DMS79 (cell line): ENCODE results near the gene PLK1.
"Not testable (repeated sequence)": the region's sequence is repeated elsewhere in the genome, so short reads cannot be mapped to it uniquely, and the experiment has no call there.

Experiments
- DNase-seq: peaks from one replicate; lab custom pipeline; 2025; lab: John Stamatoyannopoulos, UW

The PLK1 gene

DNA sequence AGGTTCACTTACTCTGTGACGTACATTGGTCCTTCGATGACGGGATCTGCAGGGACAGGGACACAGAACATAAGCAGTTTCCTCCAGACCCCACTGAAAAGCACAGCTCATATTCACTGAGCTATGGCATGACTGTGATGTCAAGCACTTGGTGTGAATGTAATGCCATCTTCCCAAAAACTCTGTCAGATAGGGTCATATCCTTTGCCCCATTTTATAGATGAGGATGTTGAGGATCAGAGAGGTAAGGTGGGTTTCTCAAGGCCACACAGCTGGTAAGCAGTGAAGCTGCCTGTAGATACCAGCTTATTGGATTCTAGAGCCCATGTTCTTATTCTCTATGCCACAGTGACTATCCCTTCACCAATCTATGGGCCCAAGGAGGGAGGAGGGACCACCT lies 31.8 kb downstream of the PLK1 start:
- no peak for DNase-seq

DNA sequence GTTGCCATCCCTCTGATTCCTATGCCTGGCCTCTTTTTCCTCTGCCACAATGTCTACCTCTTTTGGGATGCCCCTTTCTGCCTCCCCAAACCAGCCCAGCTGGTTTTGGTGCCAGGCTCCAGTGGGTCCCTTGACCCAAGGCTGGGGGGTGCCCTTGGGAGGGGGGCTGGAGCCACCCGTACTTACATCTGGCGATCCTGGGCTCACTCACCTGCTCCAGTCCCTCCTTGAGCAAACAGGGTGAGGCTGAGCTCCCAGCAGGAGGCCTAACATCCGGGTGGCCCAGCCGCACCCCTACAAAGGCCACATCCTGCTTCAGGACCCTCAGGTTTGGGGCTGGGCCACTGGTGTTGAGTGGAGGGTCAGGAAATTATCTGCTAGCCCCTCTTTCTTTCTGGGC lies 33.1 kb downstream of the PLK1 start:
- DNase-seq: no peak

DNA sequence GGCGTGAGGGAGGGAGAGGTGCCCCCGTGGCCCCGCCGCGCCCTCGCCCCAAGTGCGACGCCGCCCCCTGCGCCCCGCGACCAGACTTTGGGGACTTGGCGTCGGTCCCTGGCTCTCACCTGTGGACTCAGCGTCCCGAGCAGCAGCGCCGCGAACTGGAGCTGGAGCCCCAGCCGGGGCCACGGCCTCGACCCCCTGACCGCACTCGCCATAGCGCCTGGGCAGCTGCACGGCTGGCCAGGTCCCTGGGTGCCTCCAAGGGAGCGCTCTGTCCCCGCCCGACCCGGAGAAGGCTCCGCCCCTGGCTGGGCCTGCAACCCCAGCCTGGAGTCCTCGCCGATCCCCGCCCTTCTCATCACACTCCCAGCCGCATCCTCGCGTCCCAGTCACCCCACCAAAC lies 34.3 kb downstream of the PLK1 start, which contains the start of gene ERN2:
Gene ERN2 (minus strand): TSS at position 247 of the 400 bp plus-strand sequence. CDS start 35 bp downstream, at position 212.
- DNase-seq: no peak

DNA sequence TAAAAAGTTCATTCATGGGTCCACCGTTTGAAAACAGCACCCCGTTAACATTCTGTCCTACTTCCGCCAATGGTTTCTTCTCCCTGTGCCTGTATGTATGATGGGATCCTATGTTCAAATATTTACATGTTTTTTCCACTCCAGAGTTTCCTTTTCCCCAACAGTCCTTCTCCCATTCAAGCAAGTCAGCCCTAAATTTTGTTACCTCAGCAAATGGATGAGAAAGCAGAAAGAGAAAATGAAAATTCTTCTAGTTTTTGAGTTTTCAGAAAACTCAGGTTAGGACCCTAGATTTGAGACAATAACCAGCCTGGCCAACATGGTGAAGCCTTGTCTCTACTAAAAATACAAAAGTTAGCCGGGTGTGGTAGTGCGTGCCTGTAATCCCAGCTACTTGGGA lies 37.8 kb downstream of the PLK1 start:
- DNase-seq: no peak

DNA sequence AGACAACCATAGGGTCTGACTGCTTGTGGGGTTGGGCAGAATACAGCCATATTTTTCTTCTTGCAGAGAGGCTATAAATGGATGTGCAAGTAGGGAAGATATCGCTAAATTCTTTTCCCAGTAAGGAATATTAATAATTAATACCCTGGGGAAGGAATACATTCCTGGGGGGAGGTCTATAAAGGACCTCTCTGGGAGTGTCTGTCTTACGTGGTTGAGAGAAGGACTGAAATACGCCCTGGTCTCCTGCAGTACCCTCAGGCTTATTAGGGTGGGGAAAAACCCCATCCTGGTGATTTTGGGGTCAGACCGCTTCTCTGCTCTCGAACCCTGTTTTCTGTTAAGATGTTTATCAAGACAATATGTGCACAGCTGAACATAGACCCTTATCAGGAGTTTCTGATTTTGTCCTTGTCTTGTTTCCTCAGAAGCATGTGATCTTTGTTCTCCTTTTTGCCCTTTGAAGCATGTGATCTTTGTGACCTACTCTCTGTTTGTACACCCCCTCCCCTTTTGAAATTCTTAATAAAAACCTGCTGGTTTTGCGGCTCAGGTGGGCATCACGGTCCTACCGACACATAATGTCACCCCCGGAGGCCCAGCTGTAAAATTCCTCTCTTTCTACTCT lies 44.0 kb downstream of the PLK1 start:
- DNase-seq: not testable (repeated sequence)

DNA sequence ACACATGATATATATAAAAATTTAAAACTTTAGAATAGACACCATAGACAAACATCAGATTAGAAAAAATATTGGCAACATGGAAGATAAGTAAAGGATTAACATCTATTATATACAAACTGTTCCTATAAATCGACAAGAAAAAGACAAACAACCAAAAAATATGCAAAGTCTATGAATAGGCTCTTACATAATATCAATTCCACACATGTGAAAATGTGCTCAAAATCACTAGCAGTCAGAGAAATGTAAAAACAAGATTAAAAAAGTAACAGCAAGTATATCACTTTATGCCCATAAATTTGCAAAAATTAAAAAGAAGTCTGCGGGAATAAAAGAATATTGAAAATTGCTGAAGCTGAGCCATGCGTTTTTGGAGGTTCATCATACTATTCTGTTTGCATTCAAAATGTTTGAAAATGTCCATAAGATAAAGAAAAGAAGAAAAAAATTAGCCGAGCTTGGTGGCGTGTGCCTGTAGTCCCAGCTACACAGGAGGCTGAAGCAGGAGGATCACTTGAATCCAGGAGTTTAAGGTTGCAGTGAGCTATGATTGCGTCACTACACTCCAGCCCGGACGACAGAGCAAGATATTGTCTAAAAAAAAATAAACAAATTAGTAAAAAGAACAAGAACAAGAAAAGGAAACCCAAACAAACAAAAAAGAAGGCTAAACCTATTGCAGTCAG lies 45.6 kb downstream of the PLK1 start:
- DNase-seq: no peak

DNA sequence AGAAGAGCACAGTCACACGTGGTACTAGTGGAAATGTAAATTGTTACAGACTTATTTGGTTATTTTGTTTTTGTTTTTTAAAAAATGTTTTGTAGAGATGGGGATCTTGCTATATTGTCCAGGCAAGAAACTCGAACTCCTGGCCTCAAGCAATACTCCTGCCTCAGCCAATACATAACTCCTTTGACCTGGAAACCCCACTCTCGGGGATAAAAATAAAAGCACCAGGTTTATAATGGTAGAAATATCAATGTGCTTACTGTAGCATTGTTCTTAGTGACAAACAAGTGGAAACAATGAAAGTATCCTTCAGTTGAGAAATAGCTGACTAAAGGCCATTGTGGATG lies 46.1 kb downstream of the PLK1 start:
- DNase-seq: no peak

DNA sequence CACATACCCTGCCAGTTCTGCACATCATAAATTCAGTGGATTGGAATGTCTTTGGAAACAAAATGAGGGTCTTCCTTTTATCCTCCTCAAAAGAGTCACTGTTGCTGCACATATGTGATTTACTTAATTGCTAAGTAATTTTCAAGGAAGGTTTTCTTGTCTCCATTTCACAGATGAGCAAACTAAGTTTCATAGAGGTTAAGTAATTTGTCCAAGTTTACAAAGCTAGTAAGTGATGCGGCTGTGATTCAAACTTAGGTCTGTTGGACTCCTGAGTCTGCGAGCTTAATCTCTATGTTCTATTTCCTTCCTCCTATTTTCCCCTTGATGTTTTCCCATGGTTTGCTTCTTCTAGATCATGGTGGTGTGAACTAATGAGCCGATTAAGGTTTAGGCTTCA lies 48.0 kb downstream of the PLK1 start:
- no peak for DNase-seq

DNA sequence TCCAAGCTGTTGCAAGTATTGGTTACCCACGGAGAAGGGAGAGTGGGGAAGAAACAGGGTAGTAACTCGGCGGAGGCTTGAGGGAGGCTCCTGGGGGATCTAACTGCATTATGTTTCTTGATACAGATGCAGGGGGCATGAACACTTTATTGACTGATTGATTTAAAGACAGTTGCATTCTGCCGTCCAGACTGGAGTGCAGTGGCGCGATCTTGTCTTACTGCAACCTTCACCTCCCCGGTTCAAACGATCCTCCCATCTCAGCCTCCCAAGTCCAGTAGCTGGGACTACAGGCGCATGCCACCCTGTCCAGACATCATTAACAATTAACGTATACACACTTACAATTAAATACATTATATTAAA lies 49.4 kb downstream of the PLK1 start:
- DNase-seq: no peak

DNA sequence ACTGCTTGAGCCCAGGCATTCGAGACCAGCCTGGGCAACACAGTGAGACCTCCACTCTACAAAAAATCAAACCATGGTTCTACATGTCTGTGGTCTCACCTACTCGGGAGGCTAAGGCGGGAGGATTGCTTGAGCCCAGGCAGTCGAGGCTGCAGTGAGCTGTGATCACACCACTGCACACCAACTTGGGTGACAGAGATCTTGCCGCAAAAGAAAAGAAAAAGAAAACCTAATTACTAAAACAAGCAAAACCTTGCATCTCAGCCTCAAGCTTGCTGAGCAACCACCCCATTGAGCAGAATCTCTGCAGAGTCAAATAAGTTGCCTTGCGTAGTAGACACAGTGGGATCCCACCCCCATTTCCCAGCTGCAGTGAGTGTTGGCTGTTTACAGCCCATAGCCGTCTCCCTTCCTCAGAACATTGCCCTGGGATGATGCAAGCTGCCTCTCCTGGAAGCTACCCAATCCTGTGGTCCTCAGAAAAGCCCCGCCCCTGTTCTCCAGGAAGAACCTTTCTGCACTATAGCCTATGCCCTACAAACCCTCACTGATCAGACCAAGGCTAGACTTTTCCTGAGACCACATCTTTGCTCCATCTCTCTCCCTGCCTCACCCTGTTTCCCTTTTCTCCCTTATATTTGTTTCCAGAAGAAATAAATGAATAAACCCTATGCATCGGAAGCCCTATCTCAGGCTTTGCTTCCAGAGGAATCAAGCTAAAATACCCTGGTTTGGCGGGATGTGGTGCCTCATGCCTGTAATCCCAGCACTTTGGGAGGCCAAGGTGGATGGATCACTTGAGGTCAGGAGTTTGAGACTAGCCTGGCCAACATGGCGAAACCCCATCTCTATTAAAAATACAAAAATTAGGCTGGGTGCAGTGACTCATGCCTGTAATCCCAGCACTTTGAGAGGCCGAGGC lies 51.1 kb downstream of the PLK1 start:
- no peak for DNase-seq

DNA sequence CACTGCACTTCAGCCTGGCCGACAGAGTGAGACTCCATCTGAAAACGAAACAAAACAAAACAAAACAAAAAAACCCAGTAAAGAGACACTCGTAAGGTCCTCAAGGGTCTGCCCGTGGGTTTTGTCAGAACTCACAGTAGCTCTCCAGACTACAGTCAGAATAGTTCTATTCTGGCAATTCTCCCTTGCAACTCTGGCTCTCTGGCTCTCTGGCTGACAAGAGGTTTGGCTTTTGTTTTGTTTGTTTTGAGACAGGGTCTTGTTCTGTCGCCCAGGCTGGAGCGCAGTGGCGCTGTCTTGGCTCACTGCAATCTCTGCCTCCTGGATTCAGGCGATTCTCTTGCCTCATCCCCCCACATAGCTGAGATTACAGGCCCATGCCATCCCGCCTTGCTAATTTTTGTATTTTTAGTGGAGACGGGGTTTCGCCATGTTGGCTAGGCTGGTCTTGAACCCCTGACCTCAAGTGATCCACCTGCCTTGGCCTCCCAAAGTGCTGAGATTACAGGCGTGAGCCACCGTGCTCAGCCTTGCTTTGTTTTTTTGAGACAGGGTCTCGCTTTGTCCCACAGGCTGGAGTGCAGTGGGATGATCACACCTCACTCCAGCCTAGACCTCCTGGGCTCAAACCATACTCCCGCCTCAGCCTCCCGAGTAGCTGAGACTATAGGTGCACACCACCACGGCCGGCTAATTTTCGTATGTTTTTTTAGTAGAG lies 55.6 kb downstream of the PLK1 start:
- DNase-seq: no peak

DNA sequence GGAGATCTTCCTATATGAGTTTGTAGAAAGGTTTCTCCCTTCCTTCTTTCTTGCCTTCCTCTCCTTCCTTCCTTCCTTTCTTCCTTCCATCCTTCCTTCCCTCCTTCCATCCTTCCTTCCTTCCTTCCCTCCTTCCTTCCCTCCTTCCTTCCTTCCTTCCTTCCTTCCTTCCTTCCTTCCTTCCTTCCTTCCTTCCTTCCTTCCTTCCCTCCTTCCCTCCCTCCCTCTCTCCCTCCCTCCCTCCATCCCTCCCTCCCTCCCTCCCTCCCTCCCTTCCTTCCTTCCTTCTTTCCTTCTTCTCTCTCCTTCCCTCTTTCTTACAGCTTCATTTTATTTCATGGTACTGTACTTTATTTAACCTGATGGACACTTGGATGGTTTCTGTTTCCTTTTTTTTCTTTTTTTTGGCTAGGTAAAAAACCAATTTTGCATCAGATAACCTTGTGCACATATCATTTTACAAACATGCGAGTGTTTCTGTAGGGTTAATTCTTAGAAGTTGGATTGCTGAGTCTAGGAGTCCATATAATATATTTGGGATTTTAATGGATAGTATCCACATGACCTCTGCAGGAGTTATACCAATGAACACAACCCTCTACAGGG lies 58.8 kb downstream of the PLK1 start:
- not testable (repeated sequence) for DNase-seq

DNA sequence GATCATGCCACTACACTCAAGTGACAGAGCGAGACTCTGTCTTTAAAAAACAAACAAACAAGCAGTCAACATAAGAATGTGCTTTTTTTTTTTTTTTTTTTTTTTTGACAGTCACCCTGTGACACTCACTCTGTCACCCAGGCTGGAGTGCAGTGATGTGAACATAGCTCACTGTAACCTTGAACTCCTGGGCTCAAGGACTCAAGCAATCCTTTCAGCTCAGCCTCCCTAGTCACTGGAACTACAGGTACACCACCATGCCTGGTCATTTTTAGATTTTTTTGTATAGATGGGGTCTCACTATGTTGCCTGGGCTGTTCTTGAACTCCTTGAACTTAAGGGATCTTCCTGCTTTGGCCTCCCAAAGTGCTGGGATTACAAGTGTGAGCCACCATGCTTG lies 60.8 kb downstream of the PLK1 start:
- no peak for DNase-seq
